Raji (cell line): ENCODE measurements around the gene MTHFS.

Source experiments
- POLR2A ChIP-seq: IDR thresholded peaks from 2 replicates; pipeline ENCODE4 v1.6.1; 2011; ENCODE audit warnings: low read depth, low read length, control low read depth; ENCODE audit not compliant: insufficient read depth

The MTHFS gene

DNA sequence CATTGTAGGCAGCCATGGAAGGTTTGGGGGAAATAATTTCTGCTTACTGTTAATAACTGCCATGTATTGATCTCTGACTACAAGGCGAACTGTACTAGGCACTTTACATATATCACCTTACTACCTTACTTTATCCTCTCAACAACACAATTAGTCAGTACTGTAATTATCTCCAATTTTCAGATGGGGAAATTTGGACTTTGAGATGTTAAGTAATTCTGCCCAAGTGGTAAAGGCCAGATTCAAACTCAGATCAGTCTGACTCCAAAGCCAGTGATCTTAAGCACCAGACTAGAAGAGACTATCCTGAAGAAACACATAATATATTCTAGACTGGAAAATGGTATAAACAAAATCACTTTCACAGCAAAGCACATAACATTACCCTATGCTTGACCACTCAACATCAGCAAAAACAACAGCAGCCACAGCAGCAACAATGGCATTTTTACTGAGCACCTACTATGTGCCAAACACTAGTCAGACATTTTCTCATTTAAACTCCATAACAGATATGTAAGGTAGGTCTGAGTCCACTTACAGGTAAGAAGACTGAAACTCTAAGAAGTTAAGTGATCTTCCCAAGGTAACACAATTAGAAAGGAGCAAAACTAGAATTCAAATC is 13.1 kb downstream of the MTHFS start:
- TF ChIP-seq POLR2A = no peak

DNA sequence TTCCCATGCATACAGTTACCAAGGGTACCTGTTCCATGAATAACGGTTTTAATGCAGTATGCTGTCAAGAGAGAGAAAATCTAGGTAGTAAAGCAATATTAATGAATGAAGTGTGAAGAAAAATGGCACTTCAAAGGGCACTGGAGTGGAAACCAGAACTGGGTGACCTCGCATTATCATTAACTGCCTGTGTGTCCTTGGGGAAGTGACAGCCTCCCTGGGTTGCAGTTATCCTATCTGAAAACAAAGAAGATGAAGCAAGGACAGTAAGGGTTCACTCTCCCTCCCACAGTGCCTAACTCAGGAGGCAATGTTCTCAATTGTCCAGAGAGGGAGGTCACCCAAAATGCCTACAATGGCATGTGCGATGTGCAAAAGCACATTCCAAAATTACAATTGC is 15.1 kb downstream of the MTHFS start:
- no peak for TF ChIP-seq POLR2A

DNA sequence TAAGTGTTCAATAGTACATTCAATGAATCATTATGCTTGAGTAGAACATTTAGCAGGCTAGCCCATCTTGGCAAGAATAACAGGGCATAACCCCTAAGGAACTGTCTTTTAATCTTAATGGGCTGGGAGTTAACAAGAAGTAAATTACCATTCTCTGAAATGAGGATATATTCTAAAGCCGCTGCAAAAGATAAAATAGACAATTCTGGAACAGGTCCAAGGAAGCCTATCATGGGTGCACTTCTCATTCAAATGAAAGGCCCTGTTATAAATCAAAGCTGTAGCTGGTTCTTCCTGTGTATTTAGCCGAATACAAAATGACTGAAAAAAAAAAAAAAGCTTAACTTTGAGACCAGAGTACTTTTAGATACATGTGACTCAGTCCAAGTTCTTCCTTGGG is 15.6 kb downstream of the MTHFS start:
- no peak for TF ChIP-seq POLR2A

DNA sequence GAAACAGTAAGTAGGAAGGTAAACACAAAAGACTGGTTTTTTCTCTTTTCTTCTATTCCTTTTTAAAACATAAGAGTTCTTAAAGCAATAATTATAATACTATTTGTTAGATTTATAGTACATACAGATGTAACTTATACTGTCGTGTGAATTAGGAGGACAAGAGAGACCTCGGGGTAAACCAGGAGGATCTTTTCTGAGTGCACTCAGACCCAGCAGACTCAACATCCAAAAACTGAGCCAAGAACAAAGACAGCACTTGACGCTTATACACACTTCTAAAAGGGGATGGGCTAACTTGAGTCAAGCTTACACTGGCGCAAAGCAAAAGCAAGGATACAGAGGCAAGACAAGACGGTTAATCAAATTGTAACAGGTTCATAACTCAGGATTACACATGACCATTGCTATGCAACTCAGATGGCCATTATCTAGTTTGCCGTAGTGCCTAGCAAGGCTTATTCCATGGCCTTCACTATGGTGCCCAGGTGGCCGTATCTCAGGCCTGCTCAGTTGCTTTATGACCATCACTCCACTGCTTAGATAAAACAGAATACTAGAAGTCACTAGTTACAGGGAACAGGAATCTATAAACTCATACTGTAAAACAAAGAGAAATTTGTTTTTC is 18.6 kb downstream of the MTHFS start:
- no peak for TF ChIP-seq POLR2A

DNA sequence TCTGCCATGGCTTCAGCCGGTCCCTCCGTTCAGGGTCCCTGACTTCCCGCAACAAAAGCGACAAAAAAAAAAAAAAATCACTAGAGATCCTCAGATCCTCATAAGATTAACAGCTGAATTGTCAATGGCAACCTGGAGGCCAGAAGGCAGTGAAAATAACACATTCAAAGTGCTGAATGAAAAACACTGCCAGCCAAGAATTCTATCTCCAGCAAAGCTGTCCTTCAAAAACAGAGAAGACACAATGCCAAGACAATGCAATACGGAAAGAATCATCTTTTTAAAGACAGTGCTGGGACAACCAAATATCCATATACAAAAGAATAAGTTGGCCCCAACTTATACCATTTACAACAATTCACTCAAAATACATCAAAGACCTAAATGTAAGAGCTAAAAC is 21.6 kb downstream of the MTHFS start:
- no peak for TF ChIP-seq POLR2A

DNA sequence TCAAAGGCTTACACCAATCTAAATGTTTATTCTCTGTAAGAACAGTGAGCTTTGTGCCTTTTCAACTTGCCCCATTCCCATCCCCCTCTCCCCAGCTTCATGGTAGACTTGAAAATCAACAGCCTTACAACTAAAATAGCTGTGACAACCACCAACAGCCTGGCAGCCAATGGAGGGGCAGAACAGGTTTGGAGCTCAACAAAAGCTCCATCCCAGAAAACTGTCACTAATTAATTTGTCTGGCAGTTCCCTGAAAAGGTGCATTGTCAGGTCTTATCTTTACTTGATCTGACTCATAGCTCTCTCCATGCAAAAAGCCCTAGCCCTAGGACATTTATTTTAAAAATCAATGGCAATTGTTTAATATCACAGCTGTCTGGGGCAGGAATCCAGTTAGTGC is 22.6 kb downstream of the MTHFS start:
- no peak for TF ChIP-seq POLR2A

DNA sequence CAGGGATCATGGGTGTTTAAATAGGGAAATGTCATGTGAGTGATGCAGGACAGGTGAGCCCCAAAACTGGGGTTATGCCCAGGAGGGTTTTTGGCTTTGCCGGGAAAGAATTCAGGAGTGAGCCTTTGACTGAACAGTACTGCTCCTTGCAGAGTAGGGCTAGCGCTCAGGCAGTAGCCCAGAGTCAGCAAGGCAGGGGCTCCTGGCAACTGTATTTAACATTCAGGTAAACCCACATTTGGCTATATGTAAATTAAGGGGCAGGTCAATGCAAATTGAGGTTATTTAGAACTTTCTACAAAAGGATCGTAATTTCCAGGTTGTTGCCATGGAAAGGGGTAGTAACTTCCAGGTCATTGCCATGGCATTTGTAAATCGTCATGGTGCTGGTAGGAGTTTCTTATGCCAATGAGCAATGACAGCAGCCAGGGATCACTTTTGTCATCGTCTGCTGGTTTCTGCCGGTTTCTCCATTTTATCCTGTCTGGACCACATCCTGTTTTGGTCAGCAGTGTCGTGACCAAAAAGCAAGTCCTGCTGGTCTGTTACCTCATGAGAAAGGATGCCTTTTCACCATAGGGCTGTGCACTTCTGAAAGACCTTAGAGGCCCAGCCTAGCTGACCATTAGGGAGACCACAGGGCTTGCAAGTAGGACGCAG is 24.3 kb downstream of the MTHFS start:
- no peak for TF ChIP-seq POLR2A

DNA sequence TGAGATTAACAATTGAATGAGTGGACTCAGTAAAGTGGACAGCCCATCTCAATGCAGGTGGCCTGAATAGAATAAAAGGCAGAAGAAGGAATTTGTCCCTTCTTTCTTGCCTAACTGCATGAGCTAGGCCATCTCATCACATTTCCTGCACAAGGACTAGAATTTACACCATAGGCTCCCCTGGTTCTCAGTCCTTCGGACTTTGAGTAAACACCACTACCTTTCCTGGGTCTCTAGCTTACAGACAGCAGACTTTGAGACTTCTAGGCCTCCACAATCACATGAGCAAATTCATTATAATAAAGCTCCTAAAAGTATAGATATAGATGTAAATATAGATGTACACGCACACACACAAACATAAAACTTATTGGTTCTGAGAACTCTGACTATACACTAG is 28.3 kb downstream of the MTHFS start:
- no peak for TF ChIP-seq POLR2A

DNA sequence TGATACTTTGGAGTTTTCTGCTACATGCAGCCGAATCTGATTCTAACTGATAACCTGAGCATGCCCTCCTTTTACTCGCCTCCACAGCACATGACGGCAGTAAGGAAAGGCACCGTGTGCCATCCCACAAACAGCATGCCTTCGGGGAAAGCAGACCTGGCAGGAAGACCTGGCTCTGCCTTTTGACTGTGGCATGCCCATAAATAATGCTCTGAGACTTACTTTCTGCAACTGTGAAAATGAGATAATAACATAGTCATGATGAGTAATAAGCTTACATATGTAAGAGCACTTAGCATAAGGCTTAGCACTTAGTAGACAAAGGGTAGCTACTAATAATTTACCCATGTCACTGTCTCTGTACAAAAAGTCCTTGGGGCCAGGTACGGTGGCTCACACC is 32.9 kb downstream of the MTHFS start:
- no peak for TF ChIP-seq POLR2A

DNA sequence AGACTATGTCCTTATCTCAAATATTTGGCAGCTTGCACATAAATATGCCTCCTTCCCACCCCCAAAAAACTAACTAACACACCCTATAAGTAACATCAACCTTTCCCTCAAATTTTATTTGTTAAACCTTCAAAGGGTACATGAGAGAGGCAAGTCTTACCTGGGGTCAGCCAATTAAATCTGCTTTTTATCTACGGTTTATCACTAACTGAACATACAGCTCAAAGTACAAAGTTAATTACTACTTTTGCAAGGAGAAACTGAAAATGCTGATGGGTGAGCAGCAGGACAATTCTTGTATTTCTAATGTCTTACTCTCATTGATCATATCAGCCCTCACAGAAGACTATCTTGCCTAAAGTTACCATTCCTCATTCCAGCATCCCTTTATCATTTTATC is 34.6 kb downstream of the MTHFS start:
- TF ChIP-seq POLR2A = no peak

DNA sequence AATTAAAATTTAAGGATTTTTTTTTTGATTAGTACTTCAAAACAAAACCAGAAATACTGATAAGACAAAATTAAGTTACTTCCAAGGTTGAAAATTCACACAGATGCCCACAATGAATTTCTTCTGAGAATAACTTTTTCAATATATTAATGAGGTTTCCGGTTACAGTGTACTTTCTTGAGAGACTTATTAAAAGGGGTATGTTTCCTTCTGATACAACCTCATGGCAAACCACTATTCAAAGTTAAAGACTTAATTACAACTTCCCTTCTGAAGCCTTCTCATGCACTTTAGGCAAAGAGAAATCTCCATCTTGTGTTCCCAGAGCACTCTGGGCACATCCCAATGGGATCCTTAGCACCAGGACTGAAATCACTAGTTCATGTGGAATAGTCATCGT is 36.2 kb downstream of the MTHFS start:
- TF ChIP-seq POLR2A = no peak

DNA sequence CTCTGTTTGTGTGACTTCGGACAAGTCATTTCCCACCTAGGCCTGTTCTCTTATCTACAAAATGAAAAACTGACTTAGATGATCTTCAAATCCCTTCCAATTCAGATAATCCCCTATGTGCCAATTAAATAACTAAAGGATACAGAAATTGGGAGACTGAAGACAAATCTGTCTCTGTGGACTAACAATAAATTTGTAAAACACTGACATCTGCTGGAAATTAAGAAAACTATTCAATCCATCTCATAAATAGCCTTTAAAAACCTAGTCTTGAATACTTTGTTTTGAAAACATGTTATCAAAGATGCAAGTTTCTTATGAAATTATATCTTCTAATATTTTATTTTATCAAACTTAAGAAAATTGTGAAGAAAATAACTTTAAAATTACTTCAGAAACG is 38.3 kb downstream of the MTHFS start:
- TF ChIP-seq POLR2A = no peak

DNA sequence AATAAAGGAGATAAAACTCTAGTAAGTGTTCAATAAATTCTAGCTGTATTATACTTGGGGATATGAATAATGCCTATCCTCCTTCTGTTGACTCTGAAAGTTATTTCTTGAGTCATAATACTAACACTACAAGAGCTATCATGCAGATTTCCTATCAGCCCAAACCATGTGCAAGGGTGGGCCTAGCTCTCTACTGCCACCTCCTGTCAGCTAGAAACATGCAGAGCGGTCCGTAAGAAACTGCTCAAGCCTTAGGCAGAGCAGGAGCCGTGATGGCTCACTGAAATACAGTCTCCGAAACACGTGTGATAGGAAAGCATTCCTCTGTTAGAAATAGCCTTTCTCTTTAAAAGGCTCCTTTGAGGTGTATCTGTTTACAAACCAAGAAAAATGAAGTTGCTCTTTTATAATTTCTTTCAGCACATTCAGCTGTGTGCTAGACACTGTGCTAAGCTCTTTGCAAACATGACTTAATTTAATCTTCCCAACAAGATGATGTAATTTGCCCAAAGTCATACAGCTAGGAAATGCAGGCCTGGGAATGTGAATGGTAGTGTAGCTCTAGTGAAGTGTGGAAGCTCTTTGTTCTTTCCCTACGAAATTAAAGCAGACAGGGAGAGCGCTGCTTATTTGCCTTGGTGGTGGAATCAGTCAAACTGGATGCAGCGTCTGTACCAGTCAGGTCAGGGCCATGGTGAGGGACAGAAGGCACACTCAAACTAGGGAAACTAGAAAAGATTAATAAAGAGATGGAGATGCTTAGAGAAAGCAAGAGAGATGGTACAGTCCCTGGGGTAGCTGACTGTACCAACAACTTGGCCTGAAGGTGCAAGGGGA is 43.1 kb downstream of the MTHFS start:
- TF ChIP-seq POLR2A = no peak

DNA sequence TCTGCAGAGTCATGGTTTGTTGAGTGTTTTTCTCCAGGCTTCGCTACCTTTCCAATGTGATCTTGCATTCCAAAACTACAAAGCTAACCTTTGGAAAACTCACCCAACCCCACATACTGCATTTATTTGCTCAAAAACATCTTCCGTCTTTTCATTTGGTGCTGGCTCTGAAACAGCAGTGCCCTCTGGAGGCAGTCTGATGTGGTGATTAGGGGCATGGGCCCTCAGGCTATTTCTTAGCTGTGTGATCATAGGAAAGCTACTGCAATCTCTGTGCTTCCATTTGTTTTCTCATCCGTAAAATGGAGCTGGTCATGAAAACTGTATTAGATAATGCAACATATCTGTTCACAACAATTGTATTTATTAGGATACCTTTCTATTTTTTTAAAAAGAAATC is 47.0 kb downstream of the MTHFS start:
- TF ChIP-seq POLR2A = no peak

DNA sequence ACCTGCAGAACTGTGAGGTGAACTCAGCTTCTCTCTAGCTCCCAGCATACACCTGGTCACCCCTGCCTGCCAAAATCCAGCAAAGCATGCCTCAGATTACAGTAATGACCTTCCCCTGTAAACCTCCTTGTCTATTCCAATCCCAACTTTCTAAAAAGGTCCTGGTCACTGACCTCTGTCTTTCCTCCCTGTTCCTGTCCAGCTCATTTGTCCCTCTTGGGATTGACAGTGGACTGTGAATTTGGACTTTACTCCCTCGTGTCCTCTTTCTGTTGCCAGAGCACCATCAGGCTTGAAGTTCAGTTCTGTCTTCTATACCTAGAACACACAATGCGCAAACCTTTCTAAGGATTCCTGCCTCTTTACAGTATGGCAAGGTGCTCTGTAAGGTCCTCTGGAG is 50.3 kb downstream of the MTHFS start:
- TF ChIP-seq POLR2A = no peak

DNA sequence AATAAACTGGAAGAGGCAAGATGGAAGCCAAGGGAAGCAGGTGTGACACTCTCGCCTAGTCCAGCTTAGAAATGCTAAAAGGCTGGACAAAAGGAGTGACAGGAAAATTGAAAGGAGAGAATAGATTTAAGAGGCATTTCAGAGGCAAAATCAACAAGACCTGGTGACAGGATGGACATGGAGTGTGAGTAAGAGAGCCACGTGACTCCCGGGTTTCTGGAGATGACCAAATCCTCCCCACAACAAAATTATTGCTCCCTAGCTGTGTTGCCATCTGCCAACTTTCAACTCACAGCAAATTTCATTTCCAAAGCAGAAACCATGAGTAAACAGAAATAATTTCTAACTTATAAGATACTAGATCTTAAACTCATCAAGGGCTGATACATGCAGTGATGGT is 52.6 kb downstream of the MTHFS start:
- no peak for TF ChIP-seq POLR2A

DNA sequence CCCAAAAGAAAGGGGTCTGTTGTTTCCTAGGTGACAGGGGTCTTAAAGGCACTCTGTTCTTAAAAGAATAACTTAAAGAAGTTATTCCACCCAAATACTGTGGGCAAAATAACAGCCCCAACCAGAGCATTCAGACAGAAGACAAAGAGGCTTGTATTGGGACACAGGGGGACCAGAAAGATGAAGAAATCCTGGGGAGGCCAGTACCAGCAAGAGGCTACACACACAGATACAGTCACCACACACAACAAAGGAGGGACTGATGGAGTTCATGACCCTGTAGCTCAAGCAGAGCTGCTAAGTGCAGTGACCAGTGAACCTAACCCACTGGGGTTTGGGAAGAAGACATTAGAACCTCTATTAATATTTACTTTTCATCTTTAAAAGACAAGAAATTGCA is 59.0 kb downstream of the MTHFS start:
- TF ChIP-seq POLR2A = no peak

DNA sequence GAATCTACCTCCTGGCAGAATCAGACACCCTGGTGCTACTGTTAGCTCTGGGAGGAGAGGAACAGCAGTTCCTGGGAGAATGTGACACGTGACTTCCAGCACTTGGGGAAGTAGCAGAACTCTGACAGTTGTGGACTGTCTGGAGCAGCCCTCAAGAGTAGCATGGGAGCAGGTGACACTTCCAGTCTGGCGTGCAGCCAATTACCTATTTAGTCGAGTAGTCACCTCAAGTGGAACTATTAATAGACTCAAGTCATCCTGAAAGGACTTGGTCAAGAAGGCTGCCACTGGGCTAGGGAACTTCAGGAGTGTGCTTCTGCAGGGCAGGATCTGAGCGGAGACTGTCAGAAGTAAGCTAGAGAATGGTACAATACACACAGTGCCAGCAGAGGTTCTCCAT is 62.3 kb downstream of the MTHFS start:
- TF ChIP-seq POLR2A = no peak
